SK-N-SH (cell line): ENCODE results near the gene CIPC. TPM values are rescaled to one million over a fixed set of nuclear protein-coding genes. Genes with fewer than 3 reads are reported as not detected.

Source experiments
- CTCF ChIA-PET: fragments of 300-600, 350-600 bp; formaldehyde crosslinking; extraction: SDS; loops from one replicate; lab custom pipeline; 2021; lab: Yijun Ruan, JAX
- POLR2A ChIA-PET: fragments of 350-600 bp; sonication (Branson Sonifier 250); formaldehyde crosslinking; extraction: SDS; loops from one replicate; lab custom pipeline; 2020; ENCODE audit warnings: antibody characterized with exemption, inconsistent platforms; lab: Yijun Ruan, JAX
- DNase-seq: peaks from one replicate; pipeline ENCODE4 v3.0.0; 2012
- H2AFZ ChIP-seq: fragments of 200-600 bp; sonication (generic); 2 replicates; pipeline ENCODE4 v1.8.1; 2016; ENCODE audit warnings: antibody characterized with exemption, mild to moderate bottlenecking, low read depth
- H3F3A ChIP-seq: fragments of 200-600 bp; sonication (generic); replicated peaks from 2 replicates; pipeline ENCODE3; 2016; ENCODE audit warnings: antibody characterized with exemption, mild to moderate bottlenecking; ENCODE audit not compliant: insufficient read depth
- H3K27ac ChIP-seq, 2 experiments: fragments of 200-500 bp in 1 of 2; fragments of 200-600 bp in 1 of 2; sonication (Bioruptor generic) in 1 of 2; sonication (generic), shearing (Covaris generic) in 1 of 2; 2 replicates each; pipeline versions ENCODE4 v1.5.1 to v1.6.1; 2014 to 2016; ENCODE audit warnings: low read depth in 2 of 2, inconsistent platforms in 1 of 2, low read length in 1 of 2, mild to moderate bottlenecking in 1 of 2, mixed read lengths in 1 of 2
- H3K27me3 ChIP-seq: fragments of 200-600 bp; sonication (generic), shearing (Covaris generic); 2 replicates; pipeline ENCODE4 v1.6.1; 2016; ENCODE audit warnings: mixed run types; ENCODE audit not compliant: insufficient read depth
- H3K36me3 ChIP-seq, 2 experiments: fragments of 200-500 bp in 1 of 2; fragments of 200-600 bp in 1 of 2; sonication (Bioruptor generic) in 1 of 2; sonication (generic) in 1 of 2; replicated peaks in 1 of 2; 2 replicates each; pipeline versions ENCODE3 to v1.5.1; 2014 to 2016; ENCODE audit warnings: low read length in 1 of 2, mild to moderate bottlenecking in 1 of 2; ENCODE audit not compliant: insufficient read depth in 2 of 2, control insufficient read depth in 1 of 2
- H3K4me1 ChIP-seq, 2 experiments: fragments of 200-500 bp in 1 of 2; fragments of 200-600 bp in 1 of 2; sonication (Bioruptor generic) in 1 of 2; sonication (generic), shearing (Covaris generic) in 1 of 2; 2 replicates each; pipeline versions ENCODE4 v1.5.1 to v1.6.1; 2014 to 2016; ENCODE audit warnings: low read depth in 1 of 2, low read length in 1 of 2, mixed run types in 1 of 2; ENCODE audit not compliant: insufficient read depth in 2 of 2, control insufficient read depth in 1 of 2
- H3K4me2 ChIP-seq: fragments of 200-600 bp; sonication (generic), shearing (Covaris generic); 2 replicates; pipeline ENCODE4 v1.6.1; 2017; ENCODE audit warnings: mixed run types
- H3K4me3 ChIP-seq, 2 experiments: fragments of 200-500 bp in 1 of 2; fragments of 200-600 bp in 1 of 2; sonication (Bioruptor generic) in 1 of 2; sonication (generic), shearing (Covaris generic) in 1 of 2; 2 replicates each; pipeline versions ENCODE4 v1.5.1 to v1.8.1; 2014 to 2016; ENCODE audit warnings: low read depth in 2 of 2, inconsistent platforms in 1 of 2, low read length in 1 of 2, mild to moderate bottlenecking in 1 of 2, mixed read lengths in 1 of 2, moderate library complexity in 1 of 2
- H3K79me2 ChIP-seq: fragments of 200-600 bp; sonication (generic); 2 replicates; pipeline ENCODE4 v1.8.1; 2017; ENCODE audit warnings: mild to moderate bottlenecking; ENCODE audit not compliant: insufficient read depth
- H3K9ac ChIP-seq: fragments of 200-600 bp; sonication (generic); 2 replicates; pipeline ENCODE4 v1.6.1; 2017; ENCODE audit warnings: mixed run types
- H3K9me2 ChIP-seq: fragments of 200-600 bp; sonication (generic); 2 replicates; pipeline ENCODE4 v1.6.1; 2017; ENCODE audit warnings: mixed run types
- H3K9me3 ChIP-seq: fragments of 200-600 bp; sonication (generic); 2 replicates; pipeline ENCODE4 v1.6.1; 2017; ENCODE audit warnings: mixed run types, mild to moderate bottlenecking, moderate library complexity
- H4K20me1 ChIP-seq: fragments of 200-600 bp; sonication (generic); 2 replicates; pipeline ENCODE4 v1.6.1; 2017; ENCODE audit warnings: mild to moderate bottlenecking, mixed run types; ENCODE audit not compliant: insufficient read depth
- EP300 ChIP-seq, 2 experiments: IDR thresholded peaks; 2 replicates each; pipeline versions ENCODE4 v1.4.0 to v1.6.1; 2012; ENCODE audit warnings: borderline replicate concordance in 1 of 2, low read depth in 1 of 2, low read length in 1 of 2
- EZH2phosphoT487 ChIP-seq: fragments of 200-600 bp; sonication (generic); IDR thresholded peaks from 2 replicates; pipeline ENCODE4 v1.6.1; 2017; ENCODE audit warnings: low read depth, mixed run types, mild to moderate bottlenecking, antibody characterized with exemption, moderate library complexity, borderline replicate concordance
- FOSL2 ChIP-seq: IDR thresholded peaks from 2 replicates; pipeline ENCODE4 v1.4.0; 2012; ENCODE audit warnings: low read depth, mild to moderate bottlenecking, moderate library complexity, borderline replicate concordance
- FOXM1 ChIP-seq: IDR thresholded peaks from 2 replicates; pipeline ENCODE4 v1.4.0; 2012; ENCODE audit warnings: low read depth, mild to moderate bottlenecking
- GATA2 ChIP-seq: sonication (generic); formaldehyde crosslinking; IDR thresholded peaks from 2 replicates; pipeline ENCODE4 v1.5.0; 2020; ENCODE audit warnings: mild to moderate bottlenecking, missing genetic modification reagents
- MEF2A ChIP-seq: IDR thresholded peaks from 2 replicates; pipeline ENCODE4 v1.4.0; 2012; ENCODE audit warnings: low read depth, borderline replicate concordance
- MXI1 ChIP-seq: IDR thresholded peaks from 2 replicates; pipeline ENCODE4 v1.6.1; 2012; ENCODE audit warnings: mild to moderate bottlenecking, low read depth, low read length, improper control_type of control experiment
- NFIC ChIP-seq: IDR thresholded peaks from 2 replicates; pipeline ENCODE4 v1.4.0; 2012; ENCODE audit warnings: borderline replicate concordance
- RAD21 ChIP-seq: IDR thresholded peaks from 2 replicates; pipeline ENCODE4 v1.6.1; 2012; ENCODE audit warnings: mild to moderate bottlenecking, low read length
- RCOR1 ChIP-seq: fragments of 150-350 bp; IDR thresholded peaks from 2 replicates; pipeline ENCODE4 v1.6.1; 2017; ENCODE audit warnings: antibody characterized with exemption, low read length
- RFX5 ChIP-seq: IDR thresholded peaks from 2 replicates; pipeline ENCODE4 v1.6.1; 2012; ENCODE audit warnings: mild to moderate bottlenecking, improper control_type of control experiment, low read length
- TAF1 ChIP-seq: IDR thresholded peaks from 2 replicates; pipeline ENCODE4 v1.6.1; 2012; ENCODE audit warnings: low read depth, mild to moderate bottlenecking, low read length, moderate library complexity, borderline replicate concordance
- TCF12 ChIP-seq: IDR thresholded peaks from 2 replicates; pipeline ENCODE4 v1.4.0; 2012
- TEAD4 ChIP-seq: IDR thresholded peaks from 2 replicates; pipeline ENCODE4 v1.4.0; 2012; ENCODE audit warnings: mild to moderate bottlenecking, borderline replicate concordance; ENCODE audit not compliant: insufficient read depth
- WGBS: methylation state at CpG from one replicate; pipeline ENCODE4 v1.1.6; 2017; ENCODE audit warnings: low lambda C conversion rate; 5-methylcytosine and 5-hydroxymethylcytosine counted together
- polyA plus RNA-seq, 3 experiments: library from polyadenylated mRNA; depleted of rRNA; stranded (reverse); fragments of >200 nt; gene quantifications; 2 replicates each; pipeline ENCODE4 v1.2.3, GENCODE V29; 2012
- TF ChIP-seq, protein P1 (sequence below): fragments of 150-350 bp; IDR thresholded peaks from 2 replicates; pipeline ENCODE4 v1.6.1; 2017; ENCODE audit warnings: antibody characterized with exemption, low read length, low read depth, borderline replicate concordance
- TF ChIP-seq, protein P2 (sequence below): IDR thresholded peaks from 2 replicates; pipeline ENCODE4 v1.4.0; 2012; ENCODE audit warnings: low read depth
- TF ChIP-seq, protein P3 (sequence below): IDR thresholded peaks from 2 replicates; pipeline ENCODE4 v1.6.1; 2012; ENCODE audit warnings: mild to moderate bottlenecking, low read depth, low read length, moderate library complexity
- TF ChIP-seq, protein P4 (sequence below): IDR thresholded peaks from 2 replicates; pipeline ENCODE4; 2012

Gene CIPC
- polyA plus RNA-seq, 1 of the 3 experiments (the other 2 are of a cell fraction): 6.5 TPM

DNA sequence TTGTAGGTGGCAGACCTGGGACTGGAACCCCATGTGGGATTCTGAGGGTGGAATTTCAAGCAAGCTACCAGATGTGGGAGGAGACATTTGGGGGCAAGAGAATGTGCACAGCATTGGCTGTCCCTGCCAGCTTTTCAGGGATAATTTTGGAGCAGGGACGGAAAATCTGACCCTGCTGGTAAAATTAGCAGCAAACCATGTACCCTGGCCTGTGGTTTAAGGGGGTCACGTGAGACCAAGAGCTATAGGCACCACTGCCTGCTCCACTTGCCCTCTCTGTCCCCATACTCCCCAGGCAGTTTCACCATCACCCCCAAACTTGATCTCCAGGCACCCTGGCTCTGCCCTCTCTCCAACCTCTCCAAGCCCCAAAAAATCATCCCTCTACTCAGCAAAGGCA, 57.0 kb downstream of the CIPC start:
- Histone ChIP-seq H2AFZ (no peak overlapping the region), H3K4me2 (no peak overlapping the region), H3K9ac (no peak overlapping the region), H3K36me3 (no peaks in the 10 kb centered on the region), H3K79me2 (no peaks in the 10 kb centered on the region), H3K4me1 (peaks cover 4 to 17% of the 10 kb centered on the region in 2 experiments; a peak in 1 of 4 replicates), H3K4me3 (no peak overlapping the region), H3K9me3 (no peaks in the 10 kb centered on the region), H3K27me3 (no peaks in the 10 kb centered on the region), H3K27ac (no peak overlapping the region), H3F3A (no peaks in the 10 kb centered on the region), H3K9me2 (no peaks in the 10 kb centered on the region), H4K20me1 (no peaks in the 10 kb centered on the region)
- TF ChIP-seq NFIC: no peak
- no peak for TF ChIP-seq GATA2 (CRISPR knock-in tag)
- TF ChIP-seq FOSL2: no peak
- TF ChIP-seq RFX5: no peak
- TF ChIP-seq TAF1: no peak
- TF ChIP-seq, protein P1, sequence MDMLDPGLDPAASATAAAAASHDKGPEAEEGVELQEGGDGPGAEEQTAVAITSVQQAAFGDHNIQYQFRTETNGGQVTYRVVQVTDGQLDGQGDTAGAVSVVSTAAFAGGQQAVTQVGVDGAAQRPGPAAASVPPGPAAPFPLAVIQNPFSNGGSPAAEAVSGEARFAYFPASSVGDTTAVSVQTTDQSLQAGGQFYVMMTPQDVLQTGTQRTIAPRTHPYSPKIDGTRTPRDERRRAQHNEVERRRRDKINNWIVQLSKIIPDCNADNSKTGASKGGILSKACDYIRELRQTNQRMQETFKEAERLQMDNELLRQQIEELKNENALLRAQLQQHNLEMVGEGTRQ: no peak
- TF ChIP-seq MEF2A: no peak
- TF ChIP-seq, protein P2, sequence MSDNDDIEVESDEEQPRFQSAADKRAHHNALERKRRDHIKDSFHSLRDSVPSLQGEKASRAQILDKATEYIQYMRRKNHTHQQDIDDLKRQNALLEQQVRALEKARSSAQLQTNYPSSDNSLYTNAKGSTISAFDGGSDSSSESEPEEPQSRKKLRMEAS: no peak
- no peak for TF ChIP-seq EZH2phosphoT487
- no peak for TF ChIP-seq TCF12
- no peak for TF ChIP-seq TEAD4
- TF ChIP-seq, protein P3, sequence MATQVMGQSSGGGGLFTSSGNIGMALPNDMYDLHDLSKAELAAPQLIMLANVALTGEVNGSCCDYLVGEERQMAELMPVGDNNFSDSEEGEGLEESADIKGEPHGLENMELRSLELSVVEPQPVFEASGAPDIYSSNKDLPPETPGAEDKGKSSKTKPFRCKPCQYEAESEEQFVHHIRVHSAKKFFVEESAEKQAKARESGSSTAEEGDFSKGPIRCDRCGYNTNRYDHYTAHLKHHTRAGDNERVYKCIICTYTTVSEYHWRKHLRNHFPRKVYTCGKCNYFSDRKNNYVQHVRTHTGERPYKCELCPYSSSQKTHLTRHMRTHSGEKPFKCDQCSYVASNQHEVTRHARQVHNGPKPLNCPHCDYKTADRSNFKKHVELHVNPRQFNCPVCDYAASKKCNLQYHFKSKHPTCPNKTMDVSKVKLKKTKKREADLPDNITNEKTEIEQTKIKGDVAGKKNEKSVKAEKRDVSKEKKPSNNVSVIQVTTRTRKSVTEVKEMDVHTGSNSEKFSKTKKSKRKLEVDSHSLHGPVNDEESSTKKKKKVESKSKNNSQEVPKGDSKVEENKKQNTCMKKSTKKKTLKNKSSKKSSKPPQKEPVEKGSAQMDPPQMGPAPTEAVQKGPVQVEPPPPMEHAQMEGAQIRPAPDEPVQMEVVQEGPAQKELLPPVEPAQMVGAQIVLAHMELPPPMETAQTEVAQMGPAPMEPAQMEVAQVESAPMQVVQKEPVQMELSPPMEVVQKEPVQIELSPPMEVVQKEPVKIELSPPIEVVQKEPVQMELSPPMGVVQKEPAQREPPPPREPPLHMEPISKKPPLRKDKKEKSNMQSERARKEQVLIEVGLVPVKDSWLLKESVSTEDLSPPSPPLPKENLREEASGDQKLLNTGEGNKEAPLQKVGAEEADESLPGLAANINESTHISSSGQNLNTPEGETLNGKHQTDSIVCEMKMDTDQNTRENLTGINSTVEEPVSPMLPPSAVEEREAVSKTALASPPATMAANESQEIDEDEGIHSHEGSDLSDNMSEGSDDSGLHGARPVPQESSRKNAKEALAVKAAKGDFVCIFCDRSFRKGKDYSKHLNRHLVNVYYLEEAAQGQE: no peak
- TF ChIP-seq MXI1: no peak
- TF ChIP-seq EP300 (IDR thresholded peaks at IDR 0.05; ENCODE audit: borderline replicate concordance in 1 of 2, low read depth in 1 of 2, low read length in 1 of 2): no peak
- TF ChIP-seq, protein P4, sequence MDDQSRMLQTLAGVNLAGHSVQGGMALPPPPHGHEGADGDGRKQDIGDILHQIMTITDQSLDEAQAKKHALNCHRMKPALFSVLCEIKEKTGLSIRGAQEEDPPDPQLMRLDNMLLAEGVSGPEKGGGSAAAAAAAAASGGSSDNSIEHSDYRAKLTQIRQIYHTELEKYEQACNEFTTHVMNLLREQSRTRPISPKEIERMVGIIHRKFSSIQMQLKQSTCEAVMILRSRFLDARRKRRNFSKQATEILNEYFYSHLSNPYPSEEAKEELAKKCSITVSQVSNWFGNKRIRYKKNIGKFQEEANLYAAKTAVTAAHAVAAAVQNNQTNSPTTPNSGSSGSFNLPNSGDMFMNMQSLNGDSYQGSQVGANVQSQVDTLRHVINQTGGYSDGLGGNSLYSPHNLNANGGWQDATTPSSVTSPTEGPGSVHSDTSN: no peak
- no peak for TF ChIP-seq RCOR1
- TF ChIP-seq RAD21: no peak
- TF ChIP-seq FOXM1: no peak
- POLR2A ChIA-PET: interaction anchor here (1.0 kb wide), 1 partner anchor 26 kb away, joined by 3 read pairs; no protein-coding TSS in a partner anchor
- WGBS: 100% methylated on average over 1 of the region's 2 CpGs
- no peak for DNase-seq
- CTCF ChIA-PET: interaction anchor here (1.1 to 8.6 kb wide), 7 partner anchors 15 to 279 kb away, joined by 3 to 153 read pairs (median 5); partner anchors contain the start of gene ZDHHC22
